Measurements from ENCODE around the gene CAMK2B.

DNA sequence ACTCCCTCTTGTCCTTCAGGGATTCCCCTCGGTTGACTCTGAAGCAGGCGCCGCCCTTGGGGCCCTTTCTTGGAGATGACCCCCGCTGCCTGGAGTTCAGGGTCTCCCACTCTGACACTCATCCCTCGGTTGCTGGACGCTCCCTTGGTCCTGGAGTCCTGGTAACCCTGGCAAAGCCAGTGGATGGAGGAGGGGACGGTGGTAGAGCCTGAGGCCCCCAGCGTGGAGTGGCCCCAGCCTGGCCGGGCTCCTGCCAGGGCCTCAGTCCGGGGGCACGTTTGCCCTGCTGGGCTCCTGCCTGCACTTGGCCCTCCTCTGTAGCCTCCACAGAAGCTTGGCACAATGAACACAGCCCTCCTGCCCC lies 9.3 kb upstream of the CAMK2B start:
- TF ChIP-seq, protein P1, sequence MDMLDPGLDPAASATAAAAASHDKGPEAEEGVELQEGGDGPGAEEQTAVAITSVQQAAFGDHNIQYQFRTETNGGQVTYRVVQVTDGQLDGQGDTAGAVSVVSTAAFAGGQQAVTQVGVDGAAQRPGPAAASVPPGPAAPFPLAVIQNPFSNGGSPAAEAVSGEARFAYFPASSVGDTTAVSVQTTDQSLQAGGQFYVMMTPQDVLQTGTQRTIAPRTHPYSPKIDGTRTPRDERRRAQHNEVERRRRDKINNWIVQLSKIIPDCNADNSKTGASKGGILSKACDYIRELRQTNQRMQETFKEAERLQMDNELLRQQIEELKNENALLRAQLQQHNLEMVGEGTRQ (IDR thresholded peaks at IDR 0.05; ENCODE audit: low read depth, low read length), result no peak
- TF ChIP-seq, protein P1 (CRISPR knock-in tag; IDR thresholded peaks at IDR 0.05; ENCODE audit: borderline replicate concordance), result no peak
- TF ChIP-seq, protein P2, sequence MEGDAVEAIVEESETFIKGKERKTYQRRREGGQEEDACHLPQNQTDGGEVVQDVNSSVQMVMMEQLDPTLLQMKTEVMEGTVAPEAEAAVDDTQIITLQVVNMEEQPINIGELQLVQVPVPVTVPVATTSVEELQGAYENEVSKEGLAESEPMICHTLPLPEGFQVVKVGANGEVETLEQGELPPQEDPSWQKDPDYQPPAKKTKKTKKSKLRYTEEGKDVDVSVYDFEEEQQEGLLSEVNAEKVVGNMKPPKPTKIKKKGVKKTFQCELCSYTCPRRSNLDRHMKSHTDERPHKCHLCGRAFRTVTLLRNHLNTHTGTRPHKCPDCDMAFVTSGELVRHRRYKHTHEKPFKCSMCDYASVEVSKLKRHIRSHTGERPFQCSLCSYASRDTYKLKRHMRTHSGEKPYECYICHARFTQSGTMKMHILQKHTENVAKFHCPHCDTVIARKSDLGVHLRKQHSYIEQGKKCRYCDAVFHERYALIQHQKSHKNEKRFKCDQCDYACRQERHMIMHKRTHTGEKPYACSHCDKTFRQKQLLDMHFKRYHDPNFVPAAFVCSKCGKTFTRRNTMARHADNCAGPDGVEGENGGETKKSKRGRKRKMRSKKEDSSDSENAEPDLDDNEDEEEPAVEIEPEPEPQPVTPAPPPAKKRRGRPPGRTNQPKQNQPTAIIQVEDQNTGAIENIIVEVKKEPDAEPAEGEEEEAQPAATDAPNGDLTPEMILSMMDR (CRISPR knock-in tag; IDR thresholded peaks at IDR 0.05), result no peak
- no peak for TF ChIP-seq NR2C2 (CRISPR knock-in tag; IDR thresholded peaks at IDR 0.05; ENCODE audit: borderline replicate concordance)
